ENCODE results near the gene DDX46.
"Not testable (repeated sequence)": the region's sequence is repeated elsewhere in the genome, so short reads cannot be mapped to it uniquely, and the experiment has no call there.

The DDX46 gene

GRCh38 chr5:134784946-134785620 is 26.5 kb downstream of the DDX46 start:
- no peak for DNase-seq

- DNase-seq: no peak
These were observed 29.1 kb downstream of the DDX46 start for GRCh38 chr5:134787692-134788091.

GRCh38 chr5:134791580-134791979 is 33.0 kb downstream of the DDX46 start:
- DNase-seq: no peak

- DNase-seq: no peak
These were observed 33.7 kb downstream of the DDX46 start for GRCh38 chr5:134792286-134792685.

- no peak for DNase-seq
These were observed 34.5 kb downstream of the DDX46 start for GRCh38 chr5:134793111-134793510.

- DNase-seq: no peak
These were observed 35.5 kb downstream of the DDX46 start for GRCh38 chr5:134794082-134794481.

GRCh38 chr5:134794819-134795218 is 36.2 kb downstream of the DDX46 start:
- no peak for DNase-seq

- DNase-seq: no peak
These were observed 39.9 kb downstream of the DDX46 start for GRCh38 chr5:134798468-134798867.

- DNase-seq: no peak
These were observed 45.2 kb downstream of the DDX46 start for GRCh38 chr5:134803821-134804220.

- peak; percentile 20 for DNase-seq
These were observed 54.8 kb downstream of the DDX46 start for GRCh38 chr5:134813407-134813806.

- DNase-seq: no peak
These were observed 55.2 kb downstream of the DDX46 start for GRCh38 chr5:134813827-134814226.

GRCh38 chr5:134817006-134817405 is 58.4 kb downstream of the DDX46 start:
- no peak for DNase-seq

- DNase-seq: no peak
These were observed 60.2 kb downstream of the DDX46 start for GRCh38 chr5:134818776-134819175.

- no peak for DNase-seq
These were observed 60.9 kb downstream of the DDX46 start for GRCh38 chr5:134819407-134819963.

- no peak for DNase-seq
These were observed 63.3 kb downstream of the DDX46 start for GRCh38 chr5:134821841-134822240.

- no peak for DNase-seq
These were observed 66.1 kb downstream of the DDX46 start for GRCh38 chr5:134824681-134825080.

- no peak for DNase-seq
These were observed 66.6 kb downstream of the DDX46 start for GRCh38 chr5:134825212-134825611.

- no peak for DNase-seq
These were observed 74.9 kb downstream of the DDX46 start for GRCh38 chr5:134833340-134834032.

GRCh38 chr5:134835623-134836022 is 77.0 kb downstream of the DDX46 start:
- DNase-seq: no peak

- no peak for DNase-seq
These were observed 79.1 kb downstream of the DDX46 start for GRCh38 chr5:134837530-134838181.

GRCh38 chr5:134838361-134838760 is 79.8 kb downstream of the DDX46 start:
- DNase-seq: not testable (repeated sequence)

- no peak for DNase-seq
These were observed 82.2 kb downstream of the DDX46 start for GRCh38 chr5:134840811-134841210.

GRCh38 chr5:134844252-134844651 is 85.7 kb downstream of the DDX46 start:
- DNase-seq: no peak

GRCh38 chr5:134845335-134845851 is 86.8 kb downstream of the DDX46 start:
- DNase-seq: no peak

Data from activated CD4-positive, alpha-beta T cell treated with anti-CD3 and anti-CD28 coated beads, Interleukin-2, Interleukin-6, amounts not matched to agents 100 ng/mL and 50 ng/mL, durations not matched to agents 16 hours and 8 hours (primary cell).